Spleen (tissue), 11 donors: ENCODE data around the gene PLA2G10. TPM values are rescaled to one million over a fixed set of nuclear protein-coding genes. Genes with fewer than 3 reads are reported as not detected.
A peak's percentile ranks its signal among the peaks of the same experiment; 100 is the strongest.

Source experiments
- DNase-seq: peaks from one replicate; pipeline ENCODE4 v3.0.0-alpha.2; 2020
- H3K27ac ChIP-seq, 8 donors: fragments of 200-600 bp; sonication (generic) in 7 of 8; 1 replicate in 4 of 8; 2 replicates in 4 of 8; pipeline versions ENCODE4 v1.5.0 to v1.8.0; 2016 to 2021; ENCODE audit warnings: inconsistent platforms in 4 of 8, mild to moderate bottlenecking in 4 of 8, moderate library complexity in 1 of 8
- H3K27me3 ChIP-seq, 7 donors: fragments of 200-600 bp; sonication (generic) in 6 of 7; replicated peaks in 1 of 7; 1 replicate in 4 of 7; 2 replicates in 3 of 7; pipeline versions ENCODE4 v1.5.0 to v1.8.0; 2016 to 2021; ENCODE audit warnings: inconsistent platforms in 3 of 7, mild to moderate bottlenecking in 1 of 7
- H3K36me3 ChIP-seq, 6 donors: fragments of 200-600 bp; sonication (generic) in 5 of 6; 1 replicate in 4 of 6; 2 replicates in 2 of 6; pipeline versions ENCODE4 v1.5.0 to v1.8.0; 2016 to 2021; ENCODE audit warnings: inconsistent platforms in 2 of 6
- H3K4me1 ChIP-seq, 6 donors: fragments of 200-600 bp; sonication (generic) in 5 of 6; 1 replicate in 3 of 6; 2 replicates in 3 of 6; pipeline versions ENCODE4 v1.5.0 to v1.8.0; 2016 to 2021; ENCODE audit warnings: inconsistent platforms in 3 of 6
- H3K4me3 ChIP-seq, 8 donors: fragments of 200-600 bp; sonication (generic) in 7 of 8; 1 replicate in 4 of 8; 2 replicates in 4 of 8; pipeline versions ENCODE4 v1.5.0 to v1.8.0; 2016 to 2021; ENCODE audit warnings: inconsistent platforms in 4 of 8, mild to moderate bottlenecking in 4 of 8, moderate library complexity in 2 of 8
- H3K9me3 ChIP-seq, 8 donors: fragments of 200-600 bp; sonication (generic) in 7 of 8; 1 replicate in 4 of 8; 2 replicates in 4 of 8; pipeline versions ENCODE4 v1.5.0 to v1.8.0; 2016 to 2021; ENCODE audit warnings: inconsistent platforms in 4 of 8
- POLR2A ChIP-seq, 3 donors: fragments of 450-650 bp; IDR thresholded peaks; one replicate each; pipeline ENCODE4 v1.5.1; 2017; ENCODE audit warnings: antibody characterized with exemption in 3 of 3, mild to moderate bottlenecking in 1 of 3
- POLR2AphosphoS5 ChIP-seq, 3 donors: sonication (generic); formaldehyde crosslinking; IDR thresholded peaks; one replicate each; pipeline ENCODE4 v1.5.1; 2017; ENCODE audit warnings: antibody characterized with exemption in 3 of 3
- WGBS, 5 donors: extraction: QIAGEN DNeasy Blood & Tissue Kit in 3 of 5; methylation state at CpG; one replicate each; pipeline versions ENCODE4 v1.1.5 to v1.1.7; 2013 to 2018; 5-methylcytosine and 5-hydroxymethylcytosine counted together
- intact Hi-C: fragments of 100-400 bp; cut with DNase I; formaldehyde crosslinking; loops from one replicate; pipeline ENCODE4 v1.15.0; 2023; ENCODE audit warnings: low total_unique reads
- polyA plus RNA-seq, 3 donors: library from polyadenylated mRNA; stranded (reverse); fragments of 200-250 nt; gene quantifications; one replicate each; pipeline ENCODE4 v1.2.1, GENCODE V29; 2013
- small RNA-seq, 4 donors: library from RNA; depleted of rRNA; stranded (forward); fragments of <200 nt; gene quantifications; one replicate each; pipeline ENCODE3, GENCODE V24; 2016
- total RNA-seq, 7 donors: library from RNA; depleted of rRNA in 3 of 7; stranded (reverse); fragments of >200 nt in 3 of 7; fragmentation: NEBNext Ultra II Directional in 4 of 7; extraction: Animal tissue kit (Norgen Biotek cat#: 25700) in 4 of 7; gene quantifications; one replicate each; pipeline versions ENCODE4 v1.1.0 to v1.2.1, GENCODE V29; 2016 to 2021
- TF ChIP-seq, protein P1 (sequence below), 11 experiments: fragments of 200-600 bp in 7 of 11; fragments of 450-650 bp in 4 of 11; sonication (generic) in 4 of 11; IDR thresholded peaks in 8 of 11; conservative IDR thresholded peaks in 3 of 11; 1 replicate in 7 of 11; 2 replicates in 4 of 11; pipeline versions ENCODE4 v1.4.0 to v1.8.0; 2016 to 2021; ENCODE audit warnings: antibody characterized with exemption in 11 of 11, inconsistent platforms in 4 of 11, mild to moderate bottlenecking in 1 of 11
- donor health status: healthy with polysubstance abuse.
- donor health status: DM: no; HTN: no; CAD: no; lungs with moderate emphysema.
- donor health status: DM: no; HTN: no; CAD: no.
- donor health status: Bipolar disorder and iron deficiency.
- donor health status: healthy.
- donor health status: DM: no; HTN: no; CAD: no.
- donor health status: DM: yes; HTN: yes; CAD: no.

The PLA2G10 gene
- total and polyA plus RNA-seq, 10 donors: 0.12 to 0.13 TPM; not detected in 8

GRCh38 chr16:14629612-14629918 lies 64.5 kb downstream of the PLA2G10 start:
- intact Hi-C loops: no loop called here
- no peak for DNase-seq
- Histone ChIP-seq H3K9me3 (no peaks in the 10 kb centered on the region), H3K4me1 (peaks cover 22 to 71% (median 59%) of the 10 kb centered on the region in 6 donors), H3K27ac (peak overlapping the region; percentile 81 to 99 (median 95)), H3K27me3 (no peaks in the 10 kb centered on the region), H3K4me3 (peak overlapping the region; percentile 66 to 93 (median 78)), H3K36me3 (peaks cover 0 to 38% (median 33%) of the 10 kb centered on the region in 6 donors)
- TF ChIP-seq POLR2AphosphoS5 (IDR thresholded peaks at IDR 0.05) (no peak), POLR2A (IDR thresholded peaks at IDR 0.05) (no peak)
- TF ChIP-seq, protein P1, sequence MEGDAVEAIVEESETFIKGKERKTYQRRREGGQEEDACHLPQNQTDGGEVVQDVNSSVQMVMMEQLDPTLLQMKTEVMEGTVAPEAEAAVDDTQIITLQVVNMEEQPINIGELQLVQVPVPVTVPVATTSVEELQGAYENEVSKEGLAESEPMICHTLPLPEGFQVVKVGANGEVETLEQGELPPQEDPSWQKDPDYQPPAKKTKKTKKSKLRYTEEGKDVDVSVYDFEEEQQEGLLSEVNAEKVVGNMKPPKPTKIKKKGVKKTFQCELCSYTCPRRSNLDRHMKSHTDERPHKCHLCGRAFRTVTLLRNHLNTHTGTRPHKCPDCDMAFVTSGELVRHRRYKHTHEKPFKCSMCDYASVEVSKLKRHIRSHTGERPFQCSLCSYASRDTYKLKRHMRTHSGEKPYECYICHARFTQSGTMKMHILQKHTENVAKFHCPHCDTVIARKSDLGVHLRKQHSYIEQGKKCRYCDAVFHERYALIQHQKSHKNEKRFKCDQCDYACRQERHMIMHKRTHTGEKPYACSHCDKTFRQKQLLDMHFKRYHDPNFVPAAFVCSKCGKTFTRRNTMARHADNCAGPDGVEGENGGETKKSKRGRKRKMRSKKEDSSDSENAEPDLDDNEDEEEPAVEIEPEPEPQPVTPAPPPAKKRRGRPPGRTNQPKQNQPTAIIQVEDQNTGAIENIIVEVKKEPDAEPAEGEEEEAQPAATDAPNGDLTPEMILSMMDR (IDR thresholded peaks at IDR 0.05 in 8 of 11, conservative IDR thresholded peaks at IDR 0.05 in 3 of 11): no peak
- WGBS, 5 donors: 0 to 3% (median 2%) methylated on average over 17 of the region's 17 CpGs

GRCh38 chr16:14628806-14629611 lies 65.1 kb downstream of the PLA2G10 start:
- intact Hi-C loops: no loop called here
- peak overlapping the region; percentile 66 to 93 (median 78) for H3K4me3 ChIP-seq
- peaks cover 17 to 71% (median 53%) of the 10 kb centered on the region in 6 donors for H3K4me1 ChIP-seq
- peaks cover 0 to 43% (median 38%) of the 10 kb centered on the region in 6 donors for H3K36me3 ChIP-seq
- no peaks in the 10 kb centered on the region for H3K9me3 ChIP-seq
- no peaks in the 10 kb centered on the region for H3K27me3 ChIP-seq
- peak overlapping the region; percentile 81 to 99 (median 95) for H3K27ac ChIP-seq
- 49 to 64% (median 59%) methylated on average over 12 of the region's 12 CpGs for WGBS, 5 donors
- TF ChIP-seq POLR2AphosphoS5 (IDR thresholded peaks at IDR 0.05) (no peak), POLR2A (IDR thresholded peaks at IDR 0.05) (no peak)
- TF ChIP-seq, protein P1 (IDR thresholded peaks at IDR 0.05 in 8 of 11, conservative IDR thresholded peaks at IDR 0.05 in 3 of 11): no peak
- DNase-seq: no peak

DNA sequence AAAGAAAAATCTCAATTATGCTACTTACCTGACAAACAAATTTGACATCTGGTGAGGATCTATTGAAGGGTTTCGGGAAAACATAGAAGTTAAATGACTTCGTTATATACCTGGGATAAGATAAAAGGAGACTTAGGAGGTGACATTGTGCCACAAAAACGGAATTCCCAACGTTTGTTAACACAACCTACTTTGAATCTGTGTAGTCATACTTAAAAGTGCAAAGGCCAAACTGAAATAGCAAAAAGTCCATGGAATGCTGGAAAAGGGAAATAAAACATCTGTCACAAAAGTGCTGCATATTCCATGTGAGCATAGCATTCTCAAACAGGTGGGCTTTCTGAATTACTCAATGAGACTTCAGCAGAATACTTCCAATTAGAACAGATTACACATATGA lies 67.0 kb downstream of the PLA2G10 start:
- TF ChIP-seq, protein P1 (IDR thresholded peaks at IDR 0.05 in 8 of 11, conservative IDR thresholded peaks at IDR 0.05 in 3 of 11): no peak
- TF ChIP-seq POLR2A (IDR thresholded peaks at IDR 0.05) (no peak), POLR2AphosphoS5 (IDR thresholded peaks at IDR 0.05) (no peak)
- Histone ChIP-seq H3K9me3 (no peaks in the 10 kb centered on the region), H3K4me1 (peaks cover 14 to 62% (median 44%) of the 10 kb centered on the region in 6 donors), H3K27ac (no peak overlapping the region), H3K4me3 (no peak overlapping the region), H3K36me3 (peaks cover 0 to 63% (median 57%) of the 10 kb centered on the region in 6 donors), H3K27me3 (no peaks in the 10 kb centered on the region)
- DNase-seq: no peak
- WGBS, 5 donors: 91 to 94% (median 92%) methylated on average over 4 of the region's 4 CpGs
- intact Hi-C loops: no loop called here

Small RNA genes within 50 kb of the gene (small RNA-seq; reads per million reads assigned to genes)
- gene RNU7-125P: 0 reads per million in 4 donors

Other genes starting within 250 kb of the PLA2G10 start
- gene PARN, start 64.0 kb downstream of the PLA2G10 start, total RNA-seq: 10 to 100 TPM; 26.8 to 49.0 (median 39.2) TPM
- 10 to 100 TPM; 10.3 to 14.6 (median 13.4) TPM for gene PARN, start 64.0 kb downstream of the PLA2G10 start, polyA plus RNA-seq
- gene BFAR, start 61.4 kb downstream of the PLA2G10 start, total RNA-seq: 10 to 100 TPM; 48.1 to 68.7 (median 57.7) TPM
- 10 to 100 TPM; 24.6 to 30.2 (median 29.5) TPM for gene BFAR, start 61.4 kb downstream of the PLA2G10 start, polyA plus RNA-seq
- 1 to 10 TPM in 5 of 7 donors, not detected in 2; 1.3 to 3.5 (median 2.6) TPM for gene NPIPA3, start 9.1 kb upstream of the PLA2G10 start, total RNA-seq
- gene NPIPA3, start 9.1 kb upstream of the PLA2G10 start, polyA plus RNA-seq: 1 to 10 TPM in 1 of 3 donors, under 1 TPM in 2; 0.35 to 2.7 (median 0.63) TPM
- 1 to 10 TPM in 4 of 7 donors, under 1 TPM in 1, not detected in 2; 0.67 to 4.9 (median 1.8) TPM for gene NPIPA2, start 48.2 kb upstream of the PLA2G10 start, total RNA-seq
- 1 to 10 TPM in 1 of 3 donors, under 1 TPM in 2; 0.83 to 1.8 (median 0.97) TPM for gene NPIPA2, start 48.2 kb upstream of the PLA2G10 start, polyA plus RNA-seq
- 10 to 100 TPM; 34.0 to 57.1 (median 40.5) TPM for gene NOMO1, start 139.4 kb upstream of the PLA2G10 start, total RNA-seq
- gene NOMO1, start 139.4 kb upstream of the PLA2G10 start, polyA plus RNA-seq: 10 to 100 TPM; 12.3 to 15.9 (median 15.6) TPM
- 100 to 1,000 TPM in 2 of 7 donors, 10 to 100 TPM in 5; 61.4 to 119 (median 78.2) TPM for gene NPIPA1, start 243.1 kb upstream of the PLA2G10 start, total RNA-seq
- gene NPIPA1, start 243.1 kb upstream of the PLA2G10 start, polyA plus RNA-seq: 10 to 100 TPM; 56.4 to 61.2 (median 58.5) TPM